Thyroid gland (tissue), 4 donors: ENCODE measurements around the gene TIMD4. TPM values are rescaled to one million over a fixed set of nuclear protein-coding genes. Genes with fewer than 3 reads are reported as not detected.

Experiments
- DNase-seq, 2 donors: peaks; one replicate each; pipeline ENCODE4 v3.0.0-alpha.2; 2019
- H3K27ac ChIP-seq, 3 donors: fragments of 200-600 bp; sonication (generic); 1 replicate in 2 of 3; 2 replicates in 1 of 3; pipeline ENCODE4 v1.5.1; 2016 to 2019; ENCODE audit warnings: mild to moderate bottlenecking in 1 of 3, moderate library complexity in 1 of 3
- H3K27me3 ChIP-seq: fragments of 200-600 bp; sonication (generic); one replicate; pipeline ENCODE4 v1.5.1; 2019
- H3K36me3 ChIP-seq, 2 donors: fragments of 200-600 bp; sonication (generic); one replicate each; pipeline ENCODE4 v1.5.1; 2016 to 2019
- H3K4me1 ChIP-seq, 2 donors: fragments of 200-600 bp; sonication (generic); one replicate each; pipeline ENCODE4 v1.5.1; 2017 to 2019
- H3K4me3 ChIP-seq, 3 donors: fragments of 200-600 bp; sonication (generic); replicated peaks in 1 of 3; 1 replicate in 2 of 3; 2 replicates in 1 of 3; pipeline ENCODE4 v1.5.1; 2016; ENCODE audit warnings: mild to moderate bottlenecking in 1 of 3
- H3K9me3 ChIP-seq: fragments of 200-600 bp; sonication (generic); one replicate; pipeline ENCODE4 v1.5.1; 2017
- POLR2A ChIP-seq, 2 donors: fragments of 450-650 bp; IDR thresholded peaks; one replicate each; pipeline ENCODE4 v1.6.1; 2017; ENCODE audit warnings: antibody characterized with exemption in 2 of 2, mild to moderate bottlenecking in 2 of 2, moderate library complexity in 1 of 2
- WGBS, 2 donors: methylation state at CpG; one replicate each; pipeline ENCODE4 v1.1.5; 2017; 5-methylcytosine and 5-hydroxymethylcytosine counted together
- intact Hi-C: fragments of 100-400 bp; cut with DNase I; formaldehyde crosslinking; loops from one replicate; pipeline ENCODE4 v1.15.1; 2023
- total RNA-seq, 4 donors: library from RNA; depleted of rRNA; stranded (reverse); fragments of >200 nt; gene quantifications; one replicate each; pipeline ENCODE4 v1.2.3, GENCODE V29; 2016
- TF ChIP-seq, protein P1 (sequence below), 6 experiments: fragments of 200-600 bp in 3 of 6; fragments of 450-650 bp in 3 of 6; sonication (generic) in 3 of 6; IDR thresholded peaks; one replicate each; pipeline ENCODE4 v1.5.1; 2016 to 2019; ENCODE audit warnings: antibody characterized with exemption in 6 of 6, mild to moderate bottlenecking in 2 of 6, inconsistent platforms in 1 of 6, moderate library complexity in 1 of 6

The TIMD4 gene
- total RNA-seq, 4 donors from 2014 or later: 2.4 to 4.5 (median 3.0) TPM

DNA sequence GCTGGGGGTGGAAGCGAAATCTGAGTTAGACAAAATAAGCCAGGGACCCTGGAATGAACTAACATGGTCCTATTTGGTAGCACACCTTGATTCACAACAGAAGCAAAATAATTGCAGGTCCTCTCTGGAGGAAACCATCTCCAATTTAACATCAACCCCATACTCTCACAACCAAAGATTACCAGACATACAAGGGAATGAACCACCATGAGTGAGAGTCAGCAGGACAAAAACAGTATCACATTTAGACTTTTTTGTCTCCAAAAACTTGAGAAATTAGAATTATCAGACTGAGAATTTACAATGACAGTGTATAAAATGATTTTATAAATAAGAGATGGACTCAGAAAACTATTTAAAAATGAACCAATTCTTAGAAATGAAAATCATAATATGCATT lies 91.8 kb downstream of the TIMD4 start:
- Histone ChIP-seq H3K4me3 (no peak overlapping the region), H3K4me1 (no peaks in the 10 kb centered on the region), H3K27me3 (no peaks in the 10 kb centered on the region), H3K27ac (no peak overlapping the region), H3K36me3 (no peaks in the 10 kb centered on the region), H3K9me3 (no peaks in the 10 kb centered on the region)
- no peak for DNase-seq
- no peak for TF ChIP-seq POLR2A (IDR thresholded peaks at IDR 0.05)
- TF ChIP-seq, protein P1, sequence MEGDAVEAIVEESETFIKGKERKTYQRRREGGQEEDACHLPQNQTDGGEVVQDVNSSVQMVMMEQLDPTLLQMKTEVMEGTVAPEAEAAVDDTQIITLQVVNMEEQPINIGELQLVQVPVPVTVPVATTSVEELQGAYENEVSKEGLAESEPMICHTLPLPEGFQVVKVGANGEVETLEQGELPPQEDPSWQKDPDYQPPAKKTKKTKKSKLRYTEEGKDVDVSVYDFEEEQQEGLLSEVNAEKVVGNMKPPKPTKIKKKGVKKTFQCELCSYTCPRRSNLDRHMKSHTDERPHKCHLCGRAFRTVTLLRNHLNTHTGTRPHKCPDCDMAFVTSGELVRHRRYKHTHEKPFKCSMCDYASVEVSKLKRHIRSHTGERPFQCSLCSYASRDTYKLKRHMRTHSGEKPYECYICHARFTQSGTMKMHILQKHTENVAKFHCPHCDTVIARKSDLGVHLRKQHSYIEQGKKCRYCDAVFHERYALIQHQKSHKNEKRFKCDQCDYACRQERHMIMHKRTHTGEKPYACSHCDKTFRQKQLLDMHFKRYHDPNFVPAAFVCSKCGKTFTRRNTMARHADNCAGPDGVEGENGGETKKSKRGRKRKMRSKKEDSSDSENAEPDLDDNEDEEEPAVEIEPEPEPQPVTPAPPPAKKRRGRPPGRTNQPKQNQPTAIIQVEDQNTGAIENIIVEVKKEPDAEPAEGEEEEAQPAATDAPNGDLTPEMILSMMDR (IDR thresholded peaks at IDR 0.05): no peak
- 83 to 100% methylated on average over 1 of the region's 1 CpG for WGBS, 2 donors
- intact Hi-C loops: no loop called here

DNA sequence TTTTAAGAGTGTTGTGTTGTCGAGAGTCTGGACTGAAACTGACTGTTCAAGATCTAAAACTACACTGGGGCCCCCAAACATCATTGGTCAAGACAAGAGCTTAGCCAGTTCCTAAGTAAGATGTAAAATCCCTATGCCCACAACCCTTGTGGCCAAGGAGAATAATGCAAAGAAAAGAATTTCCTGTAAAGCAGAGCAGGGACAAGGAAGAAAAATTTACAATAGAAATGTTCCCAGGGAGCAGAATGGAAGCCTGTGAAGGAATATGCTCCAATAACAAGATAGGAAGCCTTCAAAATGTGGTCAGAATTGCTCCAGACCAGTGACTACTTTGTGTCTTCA lies 92.6 kb downstream of the TIMD4 start:
- intact Hi-C loops: no loop called here
- H3K27ac ChIP-seq: no peak overlapping the region
- H3K4me1 ChIP-seq: no peaks in the 10 kb centered on the region
- no peaks in the 10 kb centered on the region for H3K9me3 ChIP-seq
- TF ChIP-seq, protein P1 (IDR thresholded peaks at IDR 0.05): no peak
- no peak for TF ChIP-seq POLR2A (IDR thresholded peaks at IDR 0.05)
- H3K27me3 ChIP-seq: no peaks in the 10 kb centered on the region
- no peak overlapping the region for H3K4me3 ChIP-seq
- DNase-seq: no peak
- 87 to 89% methylated on average over 1 of the region's 1 CpG for WGBS, 2 donors
- no peaks in the 10 kb centered on the region for H3K36me3 ChIP-seq

Other genes starting within 250 kb of the TIMD4 start
- not detected for gene PPP1R2B, start 112.9 kb downstream of the TIMD4 start, total RNA-seq
- under 1 TPM in 1 of 4 donors, not detected in 3; 0.40 TPM for gene HAVCR1, start 95.9 kb upstream of the TIMD4 start, total RNA-seq
- 1 to 10 TPM; 2.2 to 7.3 (median 3.5) TPM for gene HAVCR2, start 145.8 kb upstream of the TIMD4 start, total RNA-seq
- 10 to 100 TPM; 12.9 to 19.8 (median 15.0) TPM for gene MED7, start 179.6 kb upstream of the TIMD4 start, total RNA-seq
- gene GARIN3, start 203.0 kb upstream of the TIMD4 start, total RNA-seq: not detected
- 1 to 10 TPM; 1.7 to 3.6 (median 3.0) TPM for gene ITK, start 217.6 kb upstream of the TIMD4 start, total RNA-seq